RWPE1 (cell line): Measurements from ENCODE around the gene TAX1BP1.
A peak's percentile ranks its signal among the peaks of the same experiment; 100 is the strongest.

Source experiments
- CTCF ChIA-PET: fragments of 350-600 bp; sonication (Branson Sonifier 250); formaldehyde crosslinking; extraction: SDS; loops from one replicate; lab custom pipeline; 2021; lab: Yijun Ruan, JAX
- POLR2A ChIA-PET: fragments of 400-600 bp; formaldehyde crosslinking; extraction: SDS; loops from one replicate; lab custom pipeline; 2020; ENCODE audit warnings: antibody characterized with exemption; ENCODE audit not compliant: low non-redundant PET; lab: Yijun Ruan, JAX
- DNase-seq: peaks from one replicate; pipeline ENCODE4 v3.0.0; 2012; ENCODE audit warnings: low spot score
- H3K27ac ChIP-seq: fragments of 450-650 bp; 2 replicates; pipeline ENCODE4 v1.5.1; 2017
- CTCF ChIP-seq: fragments of 450-650 bp; conservative IDR thresholded peaks from 2 replicates; pipeline ENCODE4 v1.5.1; 2017; ENCODE audit warnings: low read depth, mild to moderate bottlenecking

Gene TAX1BP1

GRCh38 chr7:27739909-27740448 is at the start of gene TAX1BP1:
Gene TAX1BP1, plus strand, starts transcription at chr7:27740162. Its CDS starts 8,363 bp downstream, at chr7:27748525.
- TF ChIP-seq CTCF: no peak
- peak; percentile 95 for DNase-seq
- H3K27ac ChIP-seq: peak within 1 kb of the TSS; percentile 93
- CTCF ChIA-PET: interaction anchor here (0.6 to 1.5 kb wide), 7 partner anchors 17 to 544 kb away, joined by 3 to 10 read pairs (median 3); no protein-coding TSS in a partner anchor
- POLR2A ChIA-PET: interaction anchor here (0.8 to 1.0 kb wide), 2 partner anchors 42 to 282 kb away, joined by 3 to 4 read pairs; no protein-coding TSS in a partner anchor

DNA sequence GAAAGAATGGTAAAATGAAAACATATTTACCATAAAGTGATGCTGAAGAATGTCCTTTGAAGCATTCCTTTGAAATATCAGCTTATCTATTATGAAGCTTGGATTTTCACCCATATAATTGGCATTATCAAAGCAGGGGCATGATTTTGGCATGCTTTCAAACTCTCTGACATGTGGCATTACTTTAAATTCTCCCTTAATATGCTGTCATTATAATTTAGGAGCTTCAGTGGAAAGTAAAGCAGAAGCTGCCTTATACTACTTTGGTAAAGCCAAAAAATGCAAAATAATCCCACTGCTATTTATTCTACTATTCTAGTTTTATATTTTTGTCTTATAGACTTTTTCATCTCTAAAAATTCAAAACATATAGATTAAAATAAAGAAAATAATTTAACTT is 49.3 kb upstream of the TAX1BP1 start:
- ChIA-PET POLR2A (no interaction called here), CTCF (interaction anchor here (0.5 to 0.6 kb wide), 2 partner anchors 37 to 83 kb away, joined by 3 to 4 read pairs; no protein-coding TSS in a partner anchor)
- no peak for DNase-seq
- no peak for TF ChIP-seq CTCF
- H3K27ac ChIP-seq: no peak overlapping the region

DNA sequence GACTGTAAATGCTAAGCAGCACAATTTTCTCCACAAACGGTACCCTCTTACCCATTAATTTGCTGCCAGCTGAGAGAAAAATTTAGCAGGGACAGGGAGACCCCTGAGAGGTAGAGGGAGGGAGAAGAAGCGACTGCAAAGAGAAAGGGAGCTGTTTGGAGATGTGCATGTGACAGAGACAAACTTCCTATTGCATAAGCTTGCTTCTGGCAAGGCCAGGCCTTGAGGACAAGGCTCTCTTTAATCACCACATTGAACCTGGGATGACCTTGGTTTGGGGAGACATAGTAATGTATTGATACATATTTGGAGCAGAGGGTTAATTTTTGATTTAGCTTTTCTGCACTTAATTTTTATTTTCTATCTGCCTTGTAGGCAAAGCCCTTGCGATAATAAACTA is 46.2 kb upstream of the TAX1BP1 start:
- ChIA-PET CTCF (interaction anchor here (1.3 kb wide), 1 partner anchor 16 kb away, joined by 3 read pairs; no protein-coding TSS in a partner anchor), POLR2A (interaction anchor here (0.8 kb wide), 1 partner anchor 214 kb away, joined by 4 read pairs; no protein-coding TSS in a partner anchor)
- no peak overlapping the region for H3K27ac ChIP-seq
- DNase-seq: no peak
- no peak for TF ChIP-seq CTCF

DNA sequence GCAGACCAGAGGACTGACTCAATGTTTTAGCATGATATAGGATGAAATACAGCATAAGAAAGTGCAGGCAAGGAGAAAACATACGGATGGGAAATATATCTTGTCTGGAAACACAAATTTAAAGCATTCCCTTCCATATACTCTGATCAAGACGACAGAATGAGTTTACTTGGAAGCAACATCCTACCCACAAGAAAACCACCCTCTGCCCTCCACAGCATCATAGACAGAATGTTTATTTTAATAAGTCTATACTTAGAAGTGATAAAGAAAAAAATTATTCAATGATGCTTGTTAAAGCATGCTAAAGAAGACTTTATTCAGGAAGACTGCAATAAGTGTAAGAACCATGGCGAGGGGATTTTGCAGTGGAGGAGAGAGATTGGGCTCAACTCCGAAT is 44.9 kb upstream of the TAX1BP1 start:
- no peak for DNase-seq
- no peak overlapping the region for H3K27ac ChIP-seq
- ChIA-PET CTCF (no interaction called here), POLR2A (no interaction called here)
- TF ChIP-seq CTCF: no peak

- POLR2A ChIA-PET: interaction anchor here (1.0 kb wide), 1 partner anchor 42 kb away, joined by 4 read pairs; the partner anchor contains the start of gene TAX1BP1
- H3K27ac ChIP-seq: no peak overlapping the region
- DNase-seq: no peak
- no peak for TF ChIP-seq CTCF
- CTCF ChIA-PET: interaction anchor here (0.7 to 1.5 kb wide), 3 partner anchors 25 to 905 kb away, joined by 3 to 4 read pairs (median 3); no protein-coding TSS in a partner anchor
Measured at GRCh38 chr7:27697861-27698430, 42.0 kb upstream of the TAX1BP1 start.

DNA sequence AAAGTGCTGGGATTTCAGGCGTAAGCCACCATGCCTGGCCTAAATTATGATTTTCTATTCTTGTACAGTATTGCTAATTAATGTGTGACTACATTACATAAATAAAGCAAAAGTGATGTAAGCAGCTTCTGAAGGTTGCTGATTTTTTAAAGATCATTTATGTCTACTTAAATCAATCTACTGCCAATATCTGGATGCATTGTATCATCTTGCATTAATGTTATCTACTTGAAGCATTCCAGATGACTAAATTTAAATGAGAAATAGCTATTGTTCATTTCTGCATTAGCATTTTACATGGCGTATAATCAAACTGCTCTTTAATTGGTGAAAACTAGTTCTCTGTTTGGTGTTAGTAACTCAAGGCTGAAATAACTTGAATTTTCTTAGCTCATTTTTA is 40.2 kb upstream of the TAX1BP1 start:
- TF ChIP-seq CTCF: no peak
- no peak for DNase-seq
- no peak overlapping the region for H3K27ac ChIP-seq
- ChIA-PET CTCF (interaction anchor here (1.5 kb wide), 1 partner anchor 23 kb away, joined by 4 read pairs; no protein-coding TSS in a partner anchor), POLR2A (no interaction called here)
